ENCODE measurements around the gene BAZ1B. TPM values are rescaled to one million over a fixed set of nuclear protein-coding genes. Genes with fewer than 3 reads are reported as not detected.

Gene BAZ1B
- total RNA-seq, 2 experiments from 2014 or later = 77.8 to 117 TPM

GRCh38 chr7:73438547-73439409, 83.3 kb downstream of the BAZ1B start:
- intact Hi-C loops (cut with micrococcal nuclease; ENCODE audit: unreplicated experiment) = loop anchor here (10.0 kb wide), 1 partner anchor 114 kb away; the partner anchor contains the start of genes FKBP6 and TRIM50
- DNase-seq (ENCODE audit: low spot score) = no peak
- H4K20me1 ChIP-seq (ENCODE audit: insufficient read depth, low read length) = no peaks in the 10 kb centered on the region
- H3K27ac ChIP-seq (ENCODE audit: low read depth, low read length, poor library complexity, severe bottlenecking) = no peak overlapping the region
- peaks cover 50% of the 10 kb centered on the region for H3K36me3 ChIP-seq (ENCODE audit: insufficient read depth, low read length)
- no peak overlapping the region for H3K4me2 ChIP-seq (ENCODE audit: low read length)
- no peak overlapping the region for H2AFZ ChIP-seq (ENCODE audit: low read length)
- TF ChIP-seq, protein P1, sequence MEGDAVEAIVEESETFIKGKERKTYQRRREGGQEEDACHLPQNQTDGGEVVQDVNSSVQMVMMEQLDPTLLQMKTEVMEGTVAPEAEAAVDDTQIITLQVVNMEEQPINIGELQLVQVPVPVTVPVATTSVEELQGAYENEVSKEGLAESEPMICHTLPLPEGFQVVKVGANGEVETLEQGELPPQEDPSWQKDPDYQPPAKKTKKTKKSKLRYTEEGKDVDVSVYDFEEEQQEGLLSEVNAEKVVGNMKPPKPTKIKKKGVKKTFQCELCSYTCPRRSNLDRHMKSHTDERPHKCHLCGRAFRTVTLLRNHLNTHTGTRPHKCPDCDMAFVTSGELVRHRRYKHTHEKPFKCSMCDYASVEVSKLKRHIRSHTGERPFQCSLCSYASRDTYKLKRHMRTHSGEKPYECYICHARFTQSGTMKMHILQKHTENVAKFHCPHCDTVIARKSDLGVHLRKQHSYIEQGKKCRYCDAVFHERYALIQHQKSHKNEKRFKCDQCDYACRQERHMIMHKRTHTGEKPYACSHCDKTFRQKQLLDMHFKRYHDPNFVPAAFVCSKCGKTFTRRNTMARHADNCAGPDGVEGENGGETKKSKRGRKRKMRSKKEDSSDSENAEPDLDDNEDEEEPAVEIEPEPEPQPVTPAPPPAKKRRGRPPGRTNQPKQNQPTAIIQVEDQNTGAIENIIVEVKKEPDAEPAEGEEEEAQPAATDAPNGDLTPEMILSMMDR (conservative IDR thresholded peaks at IDR 0.05; ENCODE audit: low read length) = no peak
- no peak for TF ChIP-seq EZH2phosphoT487 (IDR thresholded peaks at IDR 0.05; ENCODE audit: borderline replicate concordance, low read depth, low read length)
- no peaks in the 10 kb centered on the region for H3K9me3 ChIP-seq (ENCODE audit: low read length)
- H3K4me1 ChIP-seq (ENCODE audit: insufficient read depth, low read length, poor library complexity, severe bottlenecking) = no peaks in the 10 kb centered on the region
- ChIA-PET CTCF (ENCODE audit: unreplicated experiment) (no interaction called here), POLR2A (no interaction called here)
- BruUV-seq (replicated peaks) = no TSS peak
- H3K4me3 ChIP-seq (ENCODE audit: low read depth, low read length, poor library complexity, severe bottlenecking) = no peak overlapping the region
- no peaks in the 10 kb centered on the region for H3K9me2 ChIP-seq (ENCODE audit: insufficient read depth, low read length)
- H3K79me2 ChIP-seq (ENCODE audit: insufficient read depth, low read depth, low read length) = no peaks in the 10 kb centered on the region

GRCh38 chr7:73437621-73438416, 84.3 kb downstream of the BAZ1B start:
- TF ChIP-seq, protein P1 (conservative IDR thresholded peaks at IDR 0.05; ENCODE audit: low read length) = no peak
- no peak for TF ChIP-seq EZH2phosphoT487 (IDR thresholded peaks at IDR 0.05; ENCODE audit: borderline replicate concordance, low read depth, low read length)
- H3K9me3 ChIP-seq (ENCODE audit: low read length) = no peaks in the 10 kb centered on the region
- no peak overlapping the region for H3K27ac ChIP-seq (ENCODE audit: low read depth, low read length, poor library complexity, severe bottlenecking)
- H3K4me2 ChIP-seq (ENCODE audit: low read length) = no peak overlapping the region
- H3K79me2 ChIP-seq (ENCODE audit: insufficient read depth, low read depth, low read length) = no peaks in the 10 kb centered on the region
- no peaks in the 10 kb centered on the region for H3K9me2 ChIP-seq (ENCODE audit: insufficient read depth, low read length)
- no peaks in the 10 kb centered on the region for H3K4me1 ChIP-seq (ENCODE audit: insufficient read depth, low read length, poor library complexity, severe bottlenecking)
- intact Hi-C loops (cut with micrococcal nuclease; ENCODE audit: unreplicated experiment) = loop anchor here (10.0 kb wide), 1 partner anchor 113 kb away; the partner anchor contains the start of genes FKBP6 and TRIM50
- DNase-seq (ENCODE audit: low spot score) = no peak
- H3K36me3 ChIP-seq (ENCODE audit: insufficient read depth, low read length) = peaks cover 41% of the 10 kb centered on the region
- no peak overlapping the region for H3K4me3 ChIP-seq (ENCODE audit: low read depth, low read length, poor library complexity, severe bottlenecking)
- BruUV-seq (replicated peaks) = no TSS peak
- H2AFZ ChIP-seq (ENCODE audit: low read length) = no peak overlapping the region
- ChIA-PET POLR2A (interaction anchor here (0.8 kb wide), 1 partner anchor 11 kb away, joined by 3 read pairs; no protein-coding TSS in a partner anchor), CTCF (ENCODE audit: unreplicated experiment) (no interaction called here)
- H4K20me1 ChIP-seq (ENCODE audit: insufficient read depth, low read length) = no peaks in the 10 kb centered on the region

Data from OCI-LY7 (cell line).